MG63 (cell line): ENCODE results near the gene TMEM183A. TPM values are rescaled to one million over a fixed set of nuclear protein-coding genes. Genes with fewer than 3 reads are reported as not detected.

Experiments
- DNase-seq: peaks from one replicate; pipeline ENCODE4 v3.0.0-alpha.2; 2020
- H3K27me3 ChIP-seq: fragments of 250-450 bp; sonication (Bioruptor Pico); 2 replicates; pipeline ENCODE4 v1.5.1; 2020; ENCODE audit warnings: mild to moderate bottlenecking, moderate library complexity
- H3K36me3 ChIP-seq: fragments of 250-450 bp; sonication (Bioruptor Pico); 2 replicates; pipeline ENCODE4 v1.5.1; 2020; ENCODE audit warnings: mild to moderate bottlenecking, moderate library complexity
- H3K4me3 ChIP-seq: fragments of 250-450 bp; sonication (Bioruptor Pico); 2 replicates; pipeline ENCODE4 v1.5.1; 2020; ENCODE audit warnings: mild to moderate bottlenecking, moderate library complexity
- H3K9me3 ChIP-seq: fragments of 250-450 bp; sonication (Bioruptor Pico); 2 replicates; pipeline ENCODE4 v1.5.1; 2020; ENCODE audit warnings: mild to moderate bottlenecking, moderate library complexity
- total RNA-seq: library from RNA; depleted of rRNA; stranded (reverse); fragments of >200 nt; shearing (Covaris generic); gene quantifications from 2 replicates; pipeline ENCODE4 v1.2.3, GENCODE V29; 2014; ENCODE audit warnings: low replicate concordance; rRNA removed

Gene TMEM183A
- total RNA-seq, 1 experiment from 2014 or later = 153 TPM

GRCh38 chr1:203066965-203067364 is 59.8 kb downstream of the TMEM183A start:
- Histone ChIP-seq H3K4me3 (no peak overlapping the region), H3K9me3 (no peaks in the 10 kb centered on the region), H3K27me3 (no peaks in the 10 kb centered on the region), H3K36me3 (no peaks in the 10 kb centered on the region)
- no peak for DNase-seq

- DNase-seq = no peak
- no peaks in the 10 kb centered on the region for H3K9me3 ChIP-seq
- H3K36me3 ChIP-seq = no peaks in the 10 kb centered on the region
- no peaks in the 10 kb centered on the region for H3K27me3 ChIP-seq
- no peak overlapping the region for H3K4me3 ChIP-seq
Measured at GRCh38 chr1:203069030-203069747, 62.0 kb downstream of the TMEM183A start.

GRCh38 chr1:203072002-203072602 is 64.9 kb downstream of the TMEM183A start:
- Histone ChIP-seq H3K27me3 (no peaks in the 10 kb centered on the region), H3K9me3 (no peaks in the 10 kb centered on the region), H3K36me3 (no peaks in the 10 kb centered on the region), H3K4me3 (no peak overlapping the region)
- DNase-seq = no peak

GRCh38 chr1:203072911-203073310 is 65.7 kb downstream of the TMEM183A start:
- Histone ChIP-seq H3K27me3 (no peaks in the 10 kb centered on the region), H3K4me3 (no peak overlapping the region), H3K9me3 (no peaks in the 10 kb centered on the region), H3K36me3 (no peaks in the 10 kb centered on the region)
- DNase-seq = peak; percentile 51

- Histone ChIP-seq H3K9me3 (no peaks in the 10 kb centered on the region), H3K4me3 (no peak overlapping the region), H3K36me3 (no peaks in the 10 kb centered on the region), H3K27me3 (no peaks in the 10 kb centered on the region)
- no peak for DNase-seq
Measured at GRCh38 chr1:203073469-203073868, 66.3 kb downstream of the TMEM183A start.

Other genes starting within 250 kb of the TMEM183A start
- 33.6 and 40.5 TPM in 2 replicates for gene KDM5B, start 199.0 kb upstream of the TMEM183A start, total RNA-seq
- not detected in 2 replicates for gene PCAT6, start 196.4 kb upstream of the TMEM183A start, total RNA-seq
- gene RABIF, start 118.2 kb upstream of the TMEM183A start, total RNA-seq = 7.0 and 13.1 TPM in 2 replicates
- 20.0 and 25.2 TPM in 2 replicates for gene KLHL12, start 80.1 kb upstream of the TMEM183A start, total RNA-seq
- gene ADIPOR1, start 49.1 kb upstream of the TMEM183A start, total RNA-seq = 105 and 108 TPM in 2 replicates
- gene CYB5R1, start 40.1 kb upstream of the TMEM183A start, total RNA-seq = 25.9 and 27.4 TPM in 2 replicates
- 0.39 and 1.2 TPM in 2 replicates for gene PPFIA4, start 19.1 kb downstream of the TMEM183A start, total RNA-seq
- not detected in 2 replicates for gene MYOG, start 78.6 kb downstream of the TMEM183A start, total RNA-seq
- gene ADORA1, start 120.4 kb downstream of the TMEM183A start, total RNA-seq = 0.94 and 1.5 TPM in 2 replicates
- gene MYBPH, start 168.5 kb downstream of the TMEM183A start, total RNA-seq = not detected in 2 replicates
- 3.5 and 4.8 TPM in 2 replicates for gene CHI3L1, start 179.3 kb downstream of the TMEM183A start, total RNA-seq
- gene CHIT1, start 222.3 kb downstream of the TMEM183A start, total RNA-seq = not detected in 2 replicates